Suppressor macrophage treated with lipopolysaccharide for 1 hour (primary cell): ENCODE measurements around the gene AARS1.
"Not testable (repeated sequence)": the region's sequence is repeated elsewhere in the genome, so short reads cannot be mapped to it uniquely, and the experiment has no call there.

Source experiments
- DNase-seq, 3 donors: peaks; one replicate each; pipeline ENCODE4 v3.0.0-alpha.2; 2020 to 2022

The AARS1 gene

DNA sequence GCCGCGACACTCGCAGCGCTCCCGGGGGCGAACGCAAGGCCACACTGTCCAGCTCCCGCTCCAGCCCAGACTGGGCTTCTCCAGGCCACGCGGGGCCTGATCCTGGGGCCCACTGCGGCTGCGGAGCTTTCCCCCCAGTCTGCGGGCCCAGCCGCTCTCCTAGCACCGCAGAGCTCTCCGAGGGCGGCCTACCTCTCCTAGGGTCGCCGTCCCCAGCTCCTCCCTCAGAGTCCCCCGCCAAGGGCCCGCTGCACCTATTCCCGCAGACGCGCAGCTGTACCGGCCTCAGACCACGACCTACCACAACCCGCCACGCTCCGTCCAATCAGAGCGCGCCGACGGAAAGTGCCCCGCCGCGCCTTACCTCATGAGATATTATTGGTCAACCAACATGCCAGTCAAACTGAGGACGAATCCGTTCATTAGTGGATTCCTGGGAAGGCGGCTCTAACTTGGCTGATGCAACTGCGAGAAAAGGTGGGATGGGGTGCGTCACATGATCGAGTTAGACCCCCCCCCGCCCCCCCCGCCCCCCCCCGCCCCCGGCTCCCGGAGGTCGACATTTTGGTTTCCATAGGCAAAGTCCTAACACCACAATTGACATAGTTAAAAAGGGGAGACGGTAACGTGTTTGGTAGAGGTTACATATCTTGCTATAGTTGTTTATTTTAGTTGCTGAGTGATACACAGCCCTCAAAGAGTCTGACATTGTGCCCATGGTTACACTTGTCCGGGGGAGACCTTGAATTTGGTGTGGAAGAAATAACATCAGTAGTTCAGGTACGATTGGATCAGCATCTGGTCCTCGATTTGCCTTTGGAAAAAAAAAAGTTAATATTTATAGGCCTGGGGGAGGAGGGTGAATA is at the start of gene AARS1:
Gene AARS1, minus strand, starts transcription at position 278 of the 866 bp plus-strand sequence. CDS start 6,743 bp downstream, outside the sequence.
- peak; percentile 97 to 99 (median 98) for DNase-seq

DNA sequence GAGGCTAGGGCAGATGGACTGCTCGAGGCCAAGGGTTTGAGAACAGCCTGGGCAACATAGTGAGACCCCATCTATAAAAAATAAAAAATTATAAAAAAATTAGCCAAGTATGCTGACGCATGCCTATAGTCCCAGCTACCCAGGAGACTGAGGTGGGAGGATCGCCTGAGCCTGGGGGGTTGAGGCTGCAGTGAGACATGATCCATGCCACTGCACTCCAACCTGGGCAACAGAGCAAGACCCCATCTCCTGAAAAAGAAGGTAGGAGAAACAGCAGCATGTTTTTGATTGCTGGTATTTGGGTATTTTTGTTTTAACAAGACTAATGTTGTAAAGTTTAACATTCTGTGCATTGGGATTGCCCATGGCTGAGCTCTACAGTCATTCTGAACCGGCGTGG is 48.5 kb upstream of the AARS1 start:
- DNase-seq: no peak

DNA sequence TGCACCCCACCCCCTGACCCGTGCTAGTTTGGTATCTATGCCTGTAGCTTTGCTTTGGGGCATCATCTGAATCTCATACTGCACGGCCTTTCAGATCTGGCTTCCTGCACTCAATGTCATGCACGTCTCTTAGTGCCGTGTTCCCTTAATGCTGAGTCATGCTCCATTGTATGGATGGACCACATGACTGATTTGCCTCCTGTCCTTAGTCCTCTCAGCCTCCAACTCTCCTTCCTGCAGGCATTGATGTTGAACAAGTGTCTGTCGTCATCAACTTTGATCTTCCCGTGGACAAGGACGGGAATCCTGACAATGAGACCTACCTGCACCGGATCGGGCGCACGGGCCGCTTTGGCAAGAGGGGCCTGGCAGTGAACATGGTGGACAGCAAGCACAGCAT is 43.4 kb upstream of the AARS1 start:
- not testable (repeated sequence) for DNase-seq

- DNase-seq: peak in 2 of 3 donors; percentile 4 to 5
Observed at GRCh38 chr16:70331588-70332358, 42.5 kb upstream of the AARS1 start.

GRCh38 chr16:70331091-70331490 is 41.8 kb upstream of the AARS1 start:
- no peak for DNase-seq

DNA sequence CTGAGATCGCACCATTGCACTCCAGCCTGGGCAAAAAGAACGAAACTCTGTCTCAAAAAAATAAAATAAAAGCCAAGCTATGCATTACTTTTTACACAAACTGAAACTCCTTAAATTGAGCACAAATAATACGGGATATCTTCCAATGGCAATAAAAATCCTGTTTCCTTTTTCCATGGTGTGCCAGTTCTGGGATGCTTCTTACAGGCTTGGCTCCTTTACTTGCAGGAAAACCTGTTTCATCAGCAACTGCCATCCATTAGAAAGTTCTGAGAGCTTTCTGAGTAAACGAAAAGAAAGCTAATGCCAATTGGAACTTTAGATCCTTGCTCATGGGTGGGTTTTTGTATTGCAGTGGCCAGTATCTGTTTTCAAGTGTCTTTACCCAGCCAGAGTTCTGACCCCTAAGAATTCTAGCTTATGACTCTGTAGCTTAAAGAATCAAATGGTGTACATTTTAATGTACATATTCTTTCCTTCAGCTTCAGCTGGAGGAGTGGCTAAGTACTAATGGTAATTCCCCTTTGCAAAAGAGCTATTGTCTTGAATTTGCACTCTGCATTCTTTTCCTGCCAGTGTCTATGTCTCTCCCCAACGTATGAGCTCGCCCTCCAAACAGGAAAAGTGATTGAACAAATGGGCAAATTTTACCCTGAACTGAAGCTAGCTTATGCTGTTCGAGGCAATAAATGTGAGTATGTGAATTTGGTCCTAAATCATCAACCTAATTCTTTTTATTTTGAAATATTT is 35.9 kb upstream of the AARS1 start:
- no peak for DNase-seq

- no peak for DNase-seq
Observed at GRCh38 chr16:70320121-70320520, 30.8 kb upstream of the AARS1 start.

DNA sequence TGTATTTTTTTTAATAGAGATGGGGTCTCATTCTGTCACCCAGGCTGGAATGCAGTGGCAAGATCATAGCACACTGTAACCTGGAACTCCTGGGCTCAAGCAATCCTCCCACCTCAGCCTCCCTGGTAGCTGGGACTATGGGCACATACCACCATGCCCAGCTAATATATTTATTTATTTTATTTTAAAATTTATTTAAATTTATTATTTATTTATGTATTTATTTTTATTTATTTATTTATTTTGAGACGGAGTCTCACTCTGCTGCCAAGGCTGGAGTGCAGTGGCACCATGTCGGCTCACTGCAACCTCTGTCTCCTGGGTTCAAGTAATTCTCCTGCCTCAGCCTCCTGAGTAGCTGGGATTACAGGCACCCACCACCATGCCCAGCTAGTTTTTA is 18.4 kb upstream of the AARS1 start:
- not testable (repeated sequence) for DNase-seq

DNA sequence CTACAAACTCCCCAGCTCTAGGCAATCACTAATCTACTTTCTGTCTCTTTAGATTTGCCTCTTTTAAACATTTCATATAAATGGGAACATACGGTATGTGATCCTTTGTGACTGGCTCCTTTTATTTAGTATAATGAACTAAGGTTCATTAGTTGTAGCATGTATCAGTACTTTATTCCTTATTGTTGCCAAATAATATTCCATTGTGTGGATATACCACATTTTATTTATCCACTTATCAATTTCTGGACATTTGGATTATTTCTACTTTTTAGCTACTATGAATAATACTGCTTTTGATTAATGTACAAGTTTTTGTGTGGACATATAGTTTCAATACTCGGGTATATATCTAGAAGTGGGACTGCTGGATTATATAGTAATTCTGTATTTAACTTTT is 17.6 kb upstream of the AARS1 start:
- DNase-seq: no peak

GRCh38 chr16:70304892-70305448 is 15.7 kb upstream of the AARS1 start:
- DNase-seq: peak in 1 of 3 donors; percentile 10

- DNase-seq: no peak
Observed at GRCh38 chr16:70302745-70303144, 13.4 kb upstream of the AARS1 start.

DNA sequence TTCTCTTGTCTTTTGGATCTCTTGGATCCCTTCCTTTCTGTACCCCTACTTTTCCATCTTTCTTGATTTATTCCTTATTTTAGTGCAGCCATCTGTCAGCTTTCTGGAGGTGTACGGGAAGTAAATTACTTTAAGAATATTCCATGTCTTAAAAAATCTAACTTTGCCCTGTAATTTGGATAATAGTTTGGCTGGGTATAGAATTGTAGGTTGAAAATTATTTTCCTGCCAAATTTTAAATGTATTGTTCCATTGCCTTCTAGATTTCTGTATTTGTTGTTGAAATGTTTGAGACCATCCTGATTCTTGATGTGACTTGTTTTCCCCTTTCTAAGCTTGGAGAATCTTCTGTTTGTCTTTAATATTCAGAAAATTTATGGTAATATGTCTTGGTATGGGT is 11.8 kb upstream of the AARS1 start:
- DNase-seq: no peak

DNA sequence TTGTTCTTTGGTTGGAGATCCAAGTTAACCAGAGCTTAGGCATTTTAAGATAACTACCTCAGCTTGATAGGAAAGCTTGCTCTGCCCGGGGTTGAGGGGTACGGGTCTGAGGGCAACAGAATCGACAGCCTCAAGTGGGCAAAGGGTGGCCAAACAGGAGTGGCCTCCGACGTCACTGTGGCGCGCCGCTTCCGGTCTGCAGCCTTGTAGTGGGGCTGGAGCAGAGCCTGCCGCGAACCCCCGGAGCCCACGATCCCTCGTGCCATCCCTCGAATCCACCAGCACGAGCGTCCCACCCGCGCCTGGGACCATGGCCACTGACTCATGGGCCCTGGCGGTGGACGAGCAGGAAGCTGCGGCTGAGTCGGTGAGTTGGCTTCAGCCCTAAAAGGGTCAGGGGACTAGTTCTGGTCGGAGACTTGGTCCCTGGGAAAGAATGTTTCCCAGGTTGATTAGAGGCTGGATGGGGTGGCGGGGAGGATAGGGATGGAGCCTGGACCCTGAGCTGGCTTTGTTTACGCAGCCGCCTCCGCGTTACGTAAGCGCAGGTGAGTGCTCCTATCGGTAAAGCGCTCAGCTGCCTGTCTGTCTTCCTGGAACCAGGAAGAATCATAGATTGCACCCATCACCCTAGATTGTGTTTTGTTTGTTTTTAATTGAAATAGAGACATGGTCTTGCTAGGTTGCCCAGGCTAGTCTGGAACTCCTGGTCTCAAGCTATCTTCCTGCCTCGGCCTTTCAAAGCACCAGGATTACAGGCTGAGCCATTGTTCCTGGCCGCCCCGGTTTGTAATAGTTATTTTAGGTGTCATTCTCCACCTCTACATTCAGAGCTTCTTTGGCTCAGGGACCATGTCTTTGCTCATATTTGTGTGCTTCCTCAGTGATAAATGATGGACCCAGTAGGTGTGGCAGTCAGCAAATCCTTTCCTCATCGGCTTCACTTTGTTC is 10.0 kb upstream of the AARS1 start, which contains the start of gene DDX19B:
Gene DDX19B, plus strand, starts transcription at position 199 of the 951 bp plus-strand sequence. Its CDS starts 112 bp downstream, at position 311.
- DNase-seq: peak; percentile 78 to 87 (median 80)

DNA sequence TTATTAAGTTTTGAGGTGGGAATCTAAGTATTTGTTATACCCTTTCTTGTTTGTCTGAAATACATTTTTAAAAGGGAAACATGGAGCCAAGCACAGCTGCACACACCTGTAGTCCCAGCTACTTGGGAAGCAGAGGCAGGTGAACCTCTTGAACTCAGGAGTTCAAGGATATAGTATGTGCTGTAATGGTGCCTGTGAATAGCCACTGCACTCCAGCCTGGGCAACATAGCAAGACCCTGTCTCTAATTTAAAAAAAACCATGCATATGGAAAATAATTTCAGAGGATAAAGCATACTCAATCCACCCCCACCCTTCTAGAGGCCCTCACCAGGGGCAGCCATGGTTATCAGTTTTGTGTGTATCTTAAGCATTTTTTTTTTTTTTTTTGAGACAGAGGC is 6.3 kb upstream of the AARS1 start:
- DNase-seq: no peak

- DNase-seq: no peak
Observed at GRCh38 chr16:70294385-70295025, 5.2 kb upstream of the AARS1 start.

GRCh38 chr16:70292148-70292547 is 2.8 kb upstream of the AARS1 start:
- DNase-seq: not testable (repeated sequence)

- no peak for DNase-seq
Observed at GRCh38 chr16:70290949-70291519, 1.7 kb upstream of the AARS1 start.

- DNase-seq: not testable (repeated sequence)
Observed at GRCh38 chr16:70287304-70287971, 1.9 kb downstream of the AARS1 start.

DNA sequence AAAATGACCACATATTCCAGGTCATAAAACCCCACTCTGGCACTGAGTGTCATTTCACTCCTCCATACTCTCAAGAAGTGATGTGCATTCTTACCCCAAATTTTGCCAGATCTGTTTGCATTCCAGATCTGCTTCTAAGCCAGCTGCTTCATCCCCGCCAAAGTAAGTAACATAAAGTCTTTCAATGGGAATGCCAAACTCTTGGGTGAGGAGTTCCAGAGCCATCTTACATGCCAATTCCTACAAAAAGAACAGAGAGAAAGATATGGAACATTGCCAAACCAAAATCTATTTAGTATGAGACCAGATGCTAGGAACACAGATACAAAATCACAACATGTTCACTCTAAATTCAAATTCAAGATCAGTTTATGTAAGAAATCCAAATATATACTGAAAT is 12.9 kb downstream of the AARS1 start:
- DNase-seq: no peak

GRCh38 chr16:70271696-70272095 is 17.6 kb downstream of the AARS1 start:
- no peak for DNase-seq
